ENCODE results near the gene COPZ2.

DNA sequence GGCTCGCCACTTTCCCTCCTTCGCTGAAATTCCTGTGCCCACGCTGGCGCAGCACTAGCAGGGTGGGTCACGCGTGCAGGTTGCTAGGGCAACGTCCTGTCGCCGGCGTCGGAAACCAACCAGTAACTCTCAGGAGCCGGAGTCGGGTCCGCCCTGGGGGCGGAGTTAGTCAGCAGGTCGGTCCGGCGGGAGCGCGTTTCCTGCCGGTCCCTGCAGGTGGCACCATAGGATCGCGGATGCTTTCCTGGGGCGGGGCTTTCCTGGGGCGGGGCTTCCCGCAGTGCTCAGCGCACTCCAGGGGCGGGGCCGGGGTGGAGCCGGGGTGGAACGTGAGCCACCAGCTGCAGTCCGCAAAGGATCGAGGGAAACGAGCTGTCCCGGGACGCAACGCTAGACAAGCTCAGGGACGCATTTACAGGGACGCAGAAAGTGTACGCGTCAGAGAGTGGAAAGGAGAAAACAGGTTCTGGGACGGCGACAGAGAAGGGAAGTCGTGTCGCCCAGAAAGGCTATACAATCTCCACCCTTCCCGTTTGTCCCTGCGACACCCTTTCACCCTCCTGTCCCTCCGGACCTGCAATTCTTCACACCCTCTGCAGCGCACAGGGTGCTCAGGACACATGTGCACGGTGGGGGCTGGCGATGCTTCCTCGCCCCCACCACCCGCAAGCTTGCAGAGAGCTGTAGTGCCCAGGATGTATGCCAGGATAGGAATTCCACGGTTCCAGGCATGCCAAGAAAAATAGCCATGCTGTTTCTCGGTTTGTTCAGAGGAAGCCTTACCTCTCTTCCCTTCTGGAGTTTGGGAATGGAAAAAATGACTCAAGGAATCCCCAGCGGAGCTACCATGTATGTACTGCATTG is 12.3 kb downstream of the COPZ2 start:
- TF ChIP-seq POLR2A (IDR thresholded peaks at IDR 0.05; ENCODE audit: low read length) (no peak), GATA1 (IDR thresholded peaks at IDR 0.05; ENCODE audit: low read depth, low read length) (no peak)

Data from erythroblast (primary cell).